ENCODE data around the gene LHFPL3. TPM values are rescaled to one million over a fixed set of nuclear protein-coding genes. Genes with fewer than 3 reads are reported as not detected.

LHFPL3 gene
- total and polyA plus RNA-seq, 7 donors: 0.17 to 0.55 (median 0.36) TPM; not detected in 4

DNA sequence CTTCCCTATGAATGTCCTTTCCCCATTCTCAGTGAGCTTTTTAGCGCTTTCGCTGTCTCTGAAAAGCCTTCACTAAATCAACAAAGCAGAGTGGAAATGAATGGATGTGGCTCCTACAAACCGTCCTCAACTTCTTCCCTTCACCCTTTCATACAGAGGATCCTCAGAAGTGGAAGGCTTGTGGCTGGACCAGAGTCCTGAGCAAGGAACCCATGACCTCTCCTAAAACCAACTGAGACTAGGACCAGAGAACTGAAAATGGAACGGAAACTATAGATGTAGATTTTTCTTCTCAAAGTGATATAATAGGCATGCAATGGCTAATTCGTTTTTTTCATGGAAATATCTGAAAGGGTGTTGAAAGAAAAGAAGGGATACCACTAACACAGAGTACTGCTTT is 122.5 kb downstream of the LHFPL3 start:
- intact Hi-C loops (cut with DNase I): no loop called here

GRCh38 chr7:104453190-104453589 is 124.8 kb downstream of the LHFPL3 start:
- DNase-seq: no peak
- H3K4me1 ChIP-seq: no peaks in the 10 kb centered on the region
- no peak overlapping the region for H3K27ac ChIP-seq
- no peaks in the 10 kb centered on the region for H3K27me3 ChIP-seq
- TF ChIP-seq EP300 (IDR thresholded peaks at IDR 0.05) (no peak), POLR2AphosphoS5 (IDR thresholded peaks at IDR 0.05) (no peak), POLR2A (IDR thresholded peaks at IDR 0.05) (no peak)
- TF ChIP-seq, protein P1, sequence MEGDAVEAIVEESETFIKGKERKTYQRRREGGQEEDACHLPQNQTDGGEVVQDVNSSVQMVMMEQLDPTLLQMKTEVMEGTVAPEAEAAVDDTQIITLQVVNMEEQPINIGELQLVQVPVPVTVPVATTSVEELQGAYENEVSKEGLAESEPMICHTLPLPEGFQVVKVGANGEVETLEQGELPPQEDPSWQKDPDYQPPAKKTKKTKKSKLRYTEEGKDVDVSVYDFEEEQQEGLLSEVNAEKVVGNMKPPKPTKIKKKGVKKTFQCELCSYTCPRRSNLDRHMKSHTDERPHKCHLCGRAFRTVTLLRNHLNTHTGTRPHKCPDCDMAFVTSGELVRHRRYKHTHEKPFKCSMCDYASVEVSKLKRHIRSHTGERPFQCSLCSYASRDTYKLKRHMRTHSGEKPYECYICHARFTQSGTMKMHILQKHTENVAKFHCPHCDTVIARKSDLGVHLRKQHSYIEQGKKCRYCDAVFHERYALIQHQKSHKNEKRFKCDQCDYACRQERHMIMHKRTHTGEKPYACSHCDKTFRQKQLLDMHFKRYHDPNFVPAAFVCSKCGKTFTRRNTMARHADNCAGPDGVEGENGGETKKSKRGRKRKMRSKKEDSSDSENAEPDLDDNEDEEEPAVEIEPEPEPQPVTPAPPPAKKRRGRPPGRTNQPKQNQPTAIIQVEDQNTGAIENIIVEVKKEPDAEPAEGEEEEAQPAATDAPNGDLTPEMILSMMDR (IDR thresholded peaks at IDR 0.05): no peak
- intact Hi-C loops (cut with DNase I): no loop called here
- no peaks in the 10 kb centered on the region for H3K36me3 ChIP-seq
- no peak overlapping the region for H3K4me3 ChIP-seq
- 82 to 87% methylated on average over 3 of the region's 3 CpGs for WGBS, 2 donors
- no peaks in the 10 kb centered on the region for H3K9me3 ChIP-seq

More for the DNA sequence above, 122.5 kb downstream of the LHFPL3 start:
- no peak for DNase-seq
- H3K4me1 ChIP-seq: no peaks in the 10 kb centered on the region
- H3K36me3 ChIP-seq: no peaks in the 10 kb centered on the region
- H3K27me3 ChIP-seq: no peaks in the 10 kb centered on the region
- no peak overlapping the region for H3K27ac ChIP-seq
- H3K9me3 ChIP-seq: no peaks in the 10 kb centered on the region
- no peak overlapping the region for H3K4me3 ChIP-seq
- TF ChIP-seq POLR2AphosphoS5 (IDR thresholded peaks at IDR 0.05): no peak
- TF ChIP-seq, protein P1 (IDR thresholded peaks at IDR 0.05): no peak
- no peak for TF ChIP-seq EP300 (IDR thresholded peaks at IDR 0.05)
- TF ChIP-seq POLR2A (IDR thresholded peaks at IDR 0.05): no peak
- 80 to 86% methylated on average over 5 of the region's 5 CpGs for whole genome bisulfite sequencing, 2 donors

GRCh38 chr7:104458875-104459274 is 130.5 kb downstream of the LHFPL3 start:
- no peak overlapping the region for H3K4me3 ChIP-seq
- WGBS, 2 donors: 89 to 90% methylated on average over 3 of the region's 3 CpGs
- H3K36me3 ChIP-seq: no peaks in the 10 kb centered on the region
- no peaks in the 10 kb centered on the region for H3K4me1 ChIP-seq
- intact Hi-C loops (cut with DNase I): no loop called here
- no peaks in the 10 kb centered on the region for H3K27me3 ChIP-seq
- DNase-seq: no peak
- no peak for TF ChIP-seq POLR2A (IDR thresholded peaks at IDR 0.05)
- TF ChIP-seq, protein P1 (IDR thresholded peaks at IDR 0.05): no peak
- TF ChIP-seq EP300 (IDR thresholded peaks at IDR 0.05): no peak
- TF ChIP-seq POLR2AphosphoS5 (IDR thresholded peaks at IDR 0.05): no peak
- H3K9me3 ChIP-seq: no peaks in the 10 kb centered on the region
- H3K27ac ChIP-seq: no peak overlapping the region

DNA sequence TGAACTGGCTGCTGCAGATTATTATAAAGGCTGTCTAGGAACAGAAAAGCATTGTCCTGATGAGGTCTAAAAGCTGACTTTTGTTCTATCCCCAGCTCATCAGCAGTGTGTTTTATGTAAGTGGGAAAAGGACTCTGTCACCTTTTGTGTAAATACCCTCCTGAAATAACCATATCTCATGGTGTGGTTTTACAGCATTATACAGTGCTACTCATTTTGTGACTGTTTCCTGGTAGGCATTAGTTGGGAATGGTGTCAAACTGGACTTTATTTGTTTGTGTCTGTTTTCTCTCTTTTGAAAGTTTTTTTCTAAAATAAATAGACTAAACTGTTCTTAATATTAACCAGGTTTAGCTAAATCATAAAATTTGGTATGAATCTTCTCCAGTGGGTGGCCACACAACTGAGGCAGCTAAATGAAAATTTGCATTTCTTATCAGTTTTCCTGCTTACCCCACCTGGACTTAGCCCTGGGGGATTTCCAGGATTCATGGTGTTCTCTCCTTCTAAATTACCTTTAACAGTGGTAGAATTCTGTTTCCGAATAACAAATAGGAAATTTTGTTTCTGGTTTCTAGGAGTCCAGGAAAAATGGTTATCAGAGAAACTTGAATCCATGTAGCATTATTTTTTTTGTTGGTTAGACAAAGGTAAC is 140.9 kb downstream of the LHFPL3 start:
- H3K36me3 ChIP-seq: no peaks in the 10 kb centered on the region
- H3K27ac ChIP-seq: no peak overlapping the region
- peaks cover 0 to 3% (median 0%) of the 10 kb centered on the region in 4 donors for H3K9me3 ChIP-seq
- no peaks in the 10 kb centered on the region for H3K27me3 ChIP-seq
- TF ChIP-seq, protein P1 (IDR thresholded peaks at IDR 0.05): no peak
- TF ChIP-seq POLR2AphosphoS5 (IDR thresholded peaks at IDR 0.05) (no peak), POLR2A (IDR thresholded peaks at IDR 0.05) (no peak), EP300 (IDR thresholded peaks at IDR 0.05) (no peak)
- no peak for DNase-seq
- H3K4me3 ChIP-seq: no peak overlapping the region
- H3K4me1 ChIP-seq: no peaks in the 10 kb centered on the region
- WGBS, 2 donors: 13 to 55% methylated on average over 1 of the region's 1 CpG
- intact Hi-C loops (cut with DNase I): no loop called here

- H3K4me1 ChIP-seq: no peaks in the 10 kb centered on the region
- no peak overlapping the region for H3K4me3 ChIP-seq
- TF ChIP-seq, protein P1 (IDR thresholded peaks at IDR 0.05): no peak
- no peak for TF ChIP-seq EP300 (IDR thresholded peaks at IDR 0.05)
- no peak for TF ChIP-seq POLR2AphosphoS5 (IDR thresholded peaks at IDR 0.05)
- TF ChIP-seq POLR2A (IDR thresholded peaks at IDR 0.05): no peak
- H3K36me3 ChIP-seq: no peaks in the 10 kb centered on the region
- H3K9me3 ChIP-seq: no peaks in the 10 kb centered on the region
- H3K27ac ChIP-seq: no peak overlapping the region
- 67 to 69% methylated on average over 3 of the region's 3 CpGs for WGBS, 2 donors
- no peak for DNase-seq
- no peaks in the 10 kb centered on the region for H3K27me3 ChIP-seq
- intact Hi-C loops (cut with DNase I): no loop called here
Measured at GRCh38 chr7:104480529-104480928, 152.1 kb downstream of the LHFPL3 start.
